CD14-positive monocyte (primary cell): ENCODE results near the gene SLC25A44. TPM values are rescaled to one million over a fixed set of nuclear protein-coding genes. Genes with fewer than 3 reads are reported as not detected.

Experiments
- DNase-seq, 3 donors: peaks; one replicate each; pipeline ENCODE4 v3.0.0-alpha.2; 2011 to 2022
- H2AFZ ChIP-seq: 2 replicates; pipeline ENCODE4 v1.6.0; 2012; ENCODE audit warnings: mild to moderate bottlenecking, low read depth, low read length, inconsistent platforms; ENCODE audit not compliant: insufficient read depth, poor library complexity, severe bottlenecking
- H3K27ac ChIP-seq, 2 donors: 1 replicate in 1 of 2; 2 replicates in 1 of 2; pipeline ENCODE4 v1.5.1; 2012 to 2013; ENCODE audit warnings: low read length in 2 of 2, control low read depth in 1 of 2, inconsistent platforms in 1 of 2, low read depth in 1 of 2, mild to moderate bottlenecking in 1 of 2
- H3K27me3 ChIP-seq, 2 donors: one replicate each; pipeline versions ENCODE4 v1.6.0 to v1.6.1; 2011 to 2013; ENCODE audit warnings: low read length in 2 of 2; ENCODE audit not compliant: control insufficient read depth in 2 of 2, insufficient read depth in 2 of 2
- H3K36me3 ChIP-seq, 2 donors: replicated peaks in 1 of 2; 1 replicate in 1 of 2; 2 replicates in 1 of 2; pipeline versions ENCODE4 v1.5.1 to v1.6.1; 2012 to 2013; ENCODE audit warnings: low read length in 2 of 2, control low read depth in 1 of 2, inconsistent platforms in 1 of 2, mild to moderate bottlenecking in 1 of 2; ENCODE audit not compliant: insufficient read depth in 2 of 2, control insufficient read depth in 1 of 2
- H3K4me1 ChIP-seq, 2 donors: 1 replicate in 1 of 2; 2 replicates in 1 of 2; pipeline versions ENCODE4 v1.5.1 to v1.6.1; 2012 to 2013; ENCODE audit warnings: low read length in 2 of 2, control low read depth in 1 of 2, inconsistent platforms in 1 of 2, mild to moderate bottlenecking in 1 of 2, moderate library complexity in 1 of 2; ENCODE audit not compliant: insufficient read depth in 2 of 2, control insufficient read depth in 1 of 2
- H3K4me2 ChIP-seq: replicated peaks from 2 replicates; pipeline ENCODE3; 2012; ENCODE audit warnings: low read length, moderate library complexity, mild to moderate bottlenecking; ENCODE audit not compliant: poor library complexity, severe bottlenecking; ENCODE audit errors: extremely low read depth
- H3K4me3 ChIP-seq, 3 experiments: fragments of 200-600 bp in 1 of 3; sonication (generic) in 1 of 3; replicated peaks in 1 of 3; 1 replicate in 2 of 3; 2 replicates in 1 of 3; pipeline ENCODE4 v1.5.1; 2011 to 2013; ENCODE audit warnings: low read length in 3 of 3, mild to moderate bottlenecking in 3 of 3, control low read depth in 2 of 3, low read depth in 2 of 3, inconsistent platforms in 1 of 3, moderate library complexity in 1 of 3
- H3K79me2 ChIP-seq: 2 replicates; pipeline ENCODE4 v1.6.0; 2012; ENCODE audit warnings: mild to moderate bottlenecking, control low read depth, inconsistent platforms, low read length, moderate library complexity; ENCODE audit not compliant: insufficient read depth
- H3K9ac ChIP-seq: 2 replicates; pipeline ENCODE4 v1.6.0; 2017; ENCODE audit warnings: low read length, mild to moderate bottlenecking; ENCODE audit not compliant: insufficient read depth, poor library complexity, severe bottlenecking
- H3K9me3 ChIP-seq, 2 donors: replicated peaks in 1 of 2; 1 replicate in 1 of 2; 2 replicates in 1 of 2; pipeline versions ENCODE4 v1.5.1 to v1.6.1; 2012 to 2013; ENCODE audit warnings: low read length in 2 of 2, control low read depth in 1 of 2; ENCODE audit not compliant: control insufficient read depth in 1 of 2, insufficient read depth in 1 of 2
- H4K20me1 ChIP-seq: 2 replicates; pipeline ENCODE4 v1.6.0; 2012; ENCODE audit warnings: mild to moderate bottlenecking, low read length, control low read depth, moderate library complexity; ENCODE audit not compliant: insufficient read depth
- H3K27ac Mint-ChIP-seq, 7 donors: one replicate each; pipeline ENCODE4 v1.8.0; 2020; ENCODE audit warnings: mild to moderate bottlenecking in 7 of 7, mixed read lengths in 7 of 7, moderate library complexity in 6 of 7, inconsistent platforms in 2 of 7
- H3K27me3 Mint-ChIP-seq, 3 donors: one replicate each; pipeline ENCODE4 v1.8.0; 2021 to 2022; ENCODE audit warnings: low read depth in 3 of 3, mild to moderate bottlenecking in 3 of 3, mixed read lengths in 3 of 3, moderate library complexity in 3 of 3, inconsistent platforms in 1 of 3
- H3K36me3 Mint-ChIP-seq, 2 donors: one replicate each; pipeline ENCODE4 v1.8.0; 2020; ENCODE audit warnings: mixed read lengths in 2 of 2, inconsistent platforms in 1 of 2, mild to moderate bottlenecking in 1 of 2
- H3K4me1 Mint-ChIP-seq: one replicate; pipeline ENCODE4 v1.8.0; 2020; ENCODE audit warnings: mild to moderate bottlenecking, mixed read lengths
- H3K4me3 Mint-ChIP-seq, 2 donors: one replicate each; pipeline ENCODE4 v1.8.0; 2020; ENCODE audit warnings: mild to moderate bottlenecking in 2 of 2, mixed read lengths in 2 of 2, moderate library complexity in 1 of 2
- H3K9me3 Mint-ChIP-seq, 7 donors: one replicate each; pipeline ENCODE4 v1.8.0; 2020 to 2022; ENCODE audit warnings: mixed read lengths in 7 of 7, mild to moderate bottlenecking in 6 of 7, moderate library complexity in 6 of 7, inconsistent platforms in 2 of 7
- CTCF ChIP-seq: fragments of 200-600 bp; IDR thresholded peaks from one replicate; pipeline ENCODE4 v1.8.0; 2022; ENCODE audit warnings: antibody characterized with exemption, mild to moderate bottlenecking
- WGBS: methylation state at CpG from one replicate; pipeline ENCODE4 v1.1.5; 2013; ENCODE audit warnings: missing lambda C conversion rate; ENCODE audit not compliant: insufficient coverage; 5-methylcytosine and 5-hydroxymethylcytosine counted together
- intact Hi-C, 2 donors: fragments of 100-400 bp; cut with micrococcal nuclease; formaldehyde crosslinking; loops; one replicate each; pipeline versions ENCODE4 v1.15.0 to v1.15.1; 2023
- polyA plus RNA-seq, 3 donors: library from polyadenylated mRNA; depleted of rRNA in 1 of 3; unstranded in 2 of 3; stranded (reverse) in 1 of 3; fragments of 300-500 nt in 2 of 3; fragments of >200 nt in 1 of 3; fragmentation: Illumina TruSeq in 2 of 3; gene quantifications; 1 replicate in 2 of 3; 2 replicates in 1 of 3; pipeline ENCODE4 v1.2.3, GENCODE V29; 2012 to 2021

Gene SLC25A44
- polyA plus RNA-seq, 3 donors = 17.1 to 28.8 (median 24.1) TPM

GRCh38 chr1:156194300-156194652 lies 372 bp downstream of the SLC25A44 start:
- no peak for TF ChIP-seq CTCF
- Histone ChIP-seq H2AFZ (peak overlapping the region; percentile 83), H3K9ac (peak overlapping the region; percentile 81), H3K9me3 (no peaks in the 10 kb centered on the region), H3K36me3 (peaks cover 23 to 39% of the 10 kb centered on the region in 2 donors), H3K27ac (peak overlapping the region; percentile 58 to 90), H4K20me1 (peaks cover 40% of the 10 kb centered on the region), H3K4me1 (peaks cover 27 to 39% of the 10 kb centered on the region in 2 donors), H3K4me2 (peak overlapping the region; percentile 82), H3K4me3 (peak overlapping the region; percentile 87 to 88 (median 88)), H3K27me3 (no peaks in the 10 kb centered on the region), H3K79me2 (peaks cover 62% of the 10 kb centered on the region)
- H3K36me3 Mint-ChIP-seq = peaks cover 16 to 34% of the 10 kb centered on the region in 2 donors
- intact Hi-C loops = loop anchor here in 1 of 2 donors (5.0 kb wide), 1 partner anchor 47 kb away; no protein-coding TSS in a partner anchor
- peaks cover 0 to 1% (median 0%) of the 10 kb centered on the region in 3 donors for H3K27me3 Mint-ChIP-seq
- peak overlapping the region; percentile 93 to 99 (median 95) for H3K27ac Mint-ChIP-seq
- H3K4me3 Mint-ChIP-seq = peak overlapping the region; percentile 95 to 98
- 14% methylated on average over 13 of the region's 14 CpGs for WGBS
- H3K4me1 Mint-ChIP-seq = peaks cover 46% of the 10 kb centered on the region
- H3K9me3 Mint-ChIP-seq = peaks cover 0 to 1% (median 0%) of the 10 kb centered on the region in 7 donors
- DNase-seq = peak in 1 of 3 donors; percentile 41

GRCh38 chr1:156195853-156196252 lies 1.9 kb downstream of the SLC25A44 start:
- Histone ChIP-seq H3K9me3 (no peaks in the 10 kb centered on the region), H3K27ac (no peak overlapping the region), H3K9ac (no peak overlapping the region), H3K4me3 (no peak overlapping the region), H3K4me2 (no peak overlapping the region), H4K20me1 (peaks cover 54% of the 10 kb centered on the region), H2AFZ (no peak overlapping the region), H3K79me2 (peaks cover 76% of the 10 kb centered on the region), H3K27me3 (no peaks in the 10 kb centered on the region), H3K36me3 (peaks cover 36 to 53% of the 10 kb centered on the region in 2 donors), H3K4me1 (peaks cover 31 to 48% of the 10 kb centered on the region in 2 donors)
- Mint-ChIP-seq H3K27me3 (peaks cover 0 to 1% (median 0%) of the 10 kb centered on the region in 3 donors), H3K4me3 (no peak overlapping the region), H3K36me3 (peaks cover 28 to 49% of the 10 kb centered on the region in 2 donors), H3K9me3 (no peaks in the 10 kb centered on the region), H3K27ac (peak overlapping the region in 2 of 7 donors; percentile 23 to 59), H3K4me1 (peaks cover 61% of the 10 kb centered on the region)
- TF ChIP-seq CTCF = no peak
- 92% methylated on average over 4 of the region's 4 CpGs for WGBS
- intact Hi-C loops = no loop called here
- no peak for DNase-seq
